GM12878 (cell line): ENCODE measurements around the gene BORCS5. TPM values are rescaled to one million over a fixed set of nuclear protein-coding genes. Genes with fewer than 3 reads are reported as not detected.
A peak's percentile ranks its signal among the peaks of the same experiment; 100 is the strongest.

ENCODE experiments used
- ATAC-seq: fragments of 200-7000 bp; cut with Tn5 transposase; 3 replicates; pipeline ENCODE4 v1.9.1; 2020; ENCODE audit warnings: mild to moderate bottlenecking, moderate library complexity
- BruUV-seq: library from RNA; stranded (reverse); fragments of 400-500 nt; replicated peaks from 2 replicates; lab custom pipeline; 2021; lab: Mats Ljungman, UMichigan
- CTCF ChIA-PET: fragments of 300-600 bp; sonication (Branson Sonifier 250); formaldehyde crosslinking; extraction: SDS; loops from one replicate; lab custom pipeline; 2021; ENCODE audit warnings: inconsistent platforms; lab: Yijun Ruan, JAX
- POLR2A ChIA-PET: fragments of 350-600 bp; formaldehyde crosslinking; extraction: SDS; loops from one replicate; lab custom pipeline; 2021; ENCODE audit warnings: inconsistent platforms; lab: Charles Lee
- RAD21 ChIA-PET: fragments of 300-600 bp; sonication (Branson Sonifier 250); formaldehyde crosslinking; loops from one replicate; lab custom pipeline; 2023; ENCODE audit warnings: antibody characterized with exemption; ENCODE audit not compliant: unreplicated experiment; lab: Charles Lee
- SMC1A ChIA-PET: fragments of 300-600 bp; sonication (Branson Sonifier 250); formaldehyde crosslinking; loops from one replicate; lab custom pipeline; 2023; ENCODE audit not compliant: unreplicated experiment, uncharacterized antibody; lab: Charles Lee
- DNase-seq: peaks from one replicate; pipeline ENCODE4 v3.0.0-alpha.2; 2011; ENCODE audit warnings: low read depth, low spot score
- FAIRE-seq: peaks from 3 replicates; lab custom pipeline; 2011; peaks lifted over from hg19 to GRCh38; lab: Jason Lieb, UNC
- H2AFZ ChIP-seq: 2 replicates; pipeline ENCODE4 v1.6.0; 2011; ENCODE audit warnings: low read depth, low read length, control low read depth; ENCODE audit not compliant: control insufficient read depth
- H3K27ac ChIP-seq: 2 replicates; pipeline ENCODE4 v1.5.1; 2011; ENCODE audit warnings: control low read depth; ENCODE audit not compliant: control insufficient read depth, insufficient read depth
- H3K27me3 ChIP-seq, 2 experiments: replicated peaks in 1 of 2; 2 replicates each; pipeline versions ENCODE4 v1.6.0 to v1.6.1; 2011; ENCODE audit warnings: low read length in 1 of 2; ENCODE audit not compliant: control insufficient read depth in 2 of 2, insufficient read depth in 2 of 2
- H3K36me3 ChIP-seq, 2 experiments: 2 replicates each; pipeline ENCODE4 v1.5.1; 2011; ENCODE audit warnings: low read length in 1 of 2; ENCODE audit not compliant: control insufficient read depth in 2 of 2, insufficient read depth in 2 of 2
- H3K4me1 ChIP-seq: 2 replicates; pipeline ENCODE4 v1.6.1; 2011; ENCODE audit warnings: mild to moderate bottlenecking, low read length, moderate library complexity, mixed read lengths; ENCODE audit not compliant: control insufficient read depth, insufficient read depth
- H3K4me2 ChIP-seq: 2 replicates; pipeline ENCODE4 v1.6.0; 2011; ENCODE audit warnings: control low read depth; ENCODE audit not compliant: control insufficient read depth, insufficient read depth
- H3K4me3 ChIP-seq: fragments of 200-600 bp; sonication (generic); 2 replicates; pipeline ENCODE4 v1.5.1; 2016
- H3K79me2 ChIP-seq: 2 replicates; pipeline ENCODE4 v1.6.0; 2011; ENCODE audit warnings: low read length; ENCODE audit not compliant: control insufficient read depth, insufficient read depth
- H3K9ac ChIP-seq: 2 replicates; pipeline ENCODE4 v1.8.0; 2011; ENCODE audit warnings: low read length, control low read depth, mixed read lengths; ENCODE audit not compliant: control insufficient read depth, insufficient read depth
- H3K9me3 ChIP-seq: replicated peaks from 3 replicates; pipeline ENCODE4 v1.5.1; 2011; ENCODE audit warnings: mild to moderate bottlenecking, low read length; ENCODE audit not compliant: control insufficient read depth, insufficient read depth
- H4K20me1 ChIP-seq: 2 replicates; pipeline ENCODE4 v1.6.0; 2011; ENCODE audit not compliant: control insufficient read depth, insufficient read depth
- ATF7 ChIP-seq: fragments of 450-650 bp; IDR thresholded peaks from 2 replicates; pipeline ENCODE4 v1.6.1; 2016; ENCODE audit warnings: low read depth, mild to moderate bottlenecking
- MEF2B ChIP-seq: fragments of 450-650 bp; IDR thresholded peaks from 2 replicates; pipeline ENCODE4 v1.6.1; 2018; ENCODE audit warnings: mild to moderate bottlenecking, moderate library complexity; ENCODE audit not compliant: partially characterized antibody, poor library complexity, severe bottlenecking
- POU2F2 ChIP-seq: IDR thresholded peaks from 3 replicates; pipeline ENCODE4 v1.6.1; 2011; ENCODE audit warnings: low read depth, mild to moderate bottlenecking, low read length, borderline replicate concordance
- RFX5 ChIP-seq: IDR thresholded peaks from 2 replicates; pipeline ENCODE4 v1.6.1; 2011; ENCODE audit warnings: low read depth, low read length, improper control_type of control experiment
- SIN3A ChIP-seq: IDR thresholded peaks from 2 replicates; pipeline ENCODE4 v1.6.1; 2012; ENCODE audit warnings: low read depth, low read length, improper control_type of control experiment
- ZNF217 ChIP-seq: fragments of 450-650 bp; IDR thresholded peaks from 2 replicates; pipeline ENCODE4 v1.6.1; 2017; ENCODE audit warnings: antibody characterized with exemption, mild to moderate bottlenecking
- WGBS: methylation state at CpG from one replicate; pipeline ENCODE4 v1.1.6; 2016; ENCODE audit warnings: low lambda C conversion rate; ENCODE audit not compliant: insufficient replicate concordance, insufficient coverage; ENCODE audit errors: missing lambda C conversion rate; 5-methylcytosine and 5-hydroxymethylcytosine counted together
- in situ Hi-C: fragments of 300-500 bp; cut with MboI; formaldehyde crosslinking; loops from 9 replicates; pipeline ENCODE4 v1.14.3; 2018; ENCODE audit warnings: mixed read lengths
- intact Hi-C: fragments of 100-400 bp; cut with micrococcal nuclease; formaldehyde crosslinking; loops from one replicate; pipeline ENCODE4 v1.14.2; 2022; ENCODE audit not compliant: unreplicated experiment
- polyA plus RNA-seq, 11 experiments: library from polyadenylated mRNA; depleted of rRNA in 4 of 11; unstranded in 6 of 11; stranded (reverse) in 5 of 11; fragments of >200 nt; fragmentation: Nextera tagmentation in 4 of 11; fragmentation: Illumina TruSeq in 1 of 11; extraction: Ambion mirVana in 4 of 11; extraction: Trizol in 1 of 11; gene quantifications; 1 replicate in 1 of 11; 2 replicates in 10 of 11; pipeline versions ENCODE4 v1.2.1 to v1.2.3, GENCODE V29; 2011 to 2016; ENCODE audit warnings: inconsistent platforms in 2 of 11, missing spikeins in 2 of 11, low read depth in 1 of 11
- total RNA-seq, 4 experiments: library from RNA; depleted of rRNA in 3 of 4; stranded (reverse); fragments of >200 nt in 3 of 4; fragmentation: Illumina TruSeq in 1 of 4; extraction: Trizol in 1 of 4; gene quantifications; 2 replicates each; pipeline versions ENCODE4 v1.2.1 to v1.2.3, GENCODE V29; 2013 to 2021
- TF ChIP-seq, protein P1 (sequence below): fragments of 450-650 bp; formaldehyde crosslinking; IDR thresholded peaks from 2 replicates; pipeline ENCODE4 v1.4.0; 2022; ENCODE audit warnings: mild to moderate bottlenecking, moderate library complexity

Gene BORCS5
- total and polyA plus RNA-seq, 10 of the 15 experiments (the other 5 are each of a cell fraction or from before 2014, with no cell fraction given), result 1.4 to 39.7 (median 16.1) TPM

DNA sequence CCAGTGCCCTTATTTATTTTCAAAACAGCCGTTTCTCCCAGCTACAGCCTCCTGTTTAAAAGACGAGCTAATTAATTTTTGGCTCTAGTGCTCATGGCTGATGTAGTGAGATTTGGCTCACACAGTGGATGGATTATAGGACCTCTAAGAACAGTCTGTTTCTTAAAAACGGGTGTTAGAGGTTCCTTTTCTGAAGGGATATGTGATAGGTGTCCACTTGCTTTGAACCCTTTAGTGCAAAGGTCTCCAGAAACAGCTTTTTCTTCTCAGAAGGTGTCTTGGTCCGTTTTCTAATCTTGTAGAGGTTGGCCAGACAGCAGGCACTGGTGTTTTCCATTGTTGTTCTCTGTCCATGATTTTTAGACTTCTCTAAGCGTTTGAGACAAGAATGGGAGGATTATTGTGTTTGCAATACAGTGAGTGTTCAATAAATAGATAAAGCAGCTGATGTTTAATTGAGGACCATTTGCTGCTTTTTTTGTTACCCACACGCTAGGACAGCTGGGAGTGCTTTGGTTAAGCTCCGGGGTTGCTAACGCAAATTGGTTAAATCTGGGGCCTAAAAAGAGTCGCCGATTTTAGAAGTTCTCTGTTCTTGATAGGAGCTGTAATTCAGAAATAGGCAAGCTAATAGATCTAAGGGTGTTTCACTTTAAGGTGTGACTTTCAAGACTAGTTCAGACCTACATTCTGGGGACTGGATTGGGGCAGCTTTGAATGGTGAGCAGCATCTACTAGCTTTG is 1.0 kb downstream of the BORCS5 start (continued):
- TF ChIP-seq, protein P1, sequence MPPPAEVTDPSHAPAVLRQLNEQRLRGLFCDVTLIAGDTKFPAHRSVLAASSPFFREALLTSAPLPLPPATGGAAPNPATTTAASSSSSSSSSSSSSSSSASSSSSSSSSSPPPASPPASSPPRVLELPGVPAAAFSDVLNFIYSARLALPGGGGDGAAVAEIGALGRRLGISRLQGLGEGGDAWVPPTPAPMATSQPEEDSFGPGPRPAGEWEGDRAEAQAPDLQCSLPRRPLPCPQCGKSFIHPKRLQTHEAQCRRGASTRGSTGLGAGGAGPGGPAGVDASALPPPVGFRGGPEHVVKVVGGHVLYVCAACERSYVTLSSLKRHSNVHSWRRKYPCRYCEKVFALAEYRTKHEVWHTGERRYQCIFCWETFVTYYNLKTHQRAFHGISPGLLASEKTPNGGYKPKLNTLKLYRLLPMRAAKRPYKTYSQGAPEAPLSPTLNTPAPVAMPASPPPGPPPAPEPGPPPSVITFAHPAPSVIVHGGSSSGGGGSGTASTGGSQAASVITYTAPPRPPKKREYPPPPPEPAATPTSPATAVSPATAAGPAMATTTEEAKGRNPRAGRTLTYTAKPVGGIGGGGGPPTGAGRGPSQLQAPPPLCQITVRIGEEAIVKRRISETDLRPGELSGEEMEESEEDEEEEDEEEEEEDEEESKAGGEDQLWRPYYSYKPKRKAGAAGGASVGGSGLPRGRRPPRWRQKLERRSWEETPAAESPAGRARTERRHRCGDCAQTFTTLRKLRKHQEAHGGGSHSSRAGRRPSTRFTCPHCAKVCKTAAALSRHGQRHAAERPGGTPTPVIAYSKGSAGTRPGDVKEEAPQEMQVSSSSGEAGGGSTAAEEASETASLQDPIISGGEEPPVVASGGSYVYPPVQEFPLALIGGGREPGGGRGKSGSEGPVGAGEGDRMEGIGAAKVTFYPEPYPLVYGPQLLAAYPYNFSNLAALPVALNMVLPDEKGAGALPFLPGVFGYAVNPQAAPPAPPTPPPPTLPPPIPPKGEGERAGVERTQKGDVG (CRISPR knock-in tag), result no peak
- TF ChIP-seq SIN3A (0 out of 2 replicates have a peak, but pooled peaks have one; percentile 10), ATF7 (0 out of 2 replicates have a peak, but pooled peaks have one; percentile 19)

DNA sequence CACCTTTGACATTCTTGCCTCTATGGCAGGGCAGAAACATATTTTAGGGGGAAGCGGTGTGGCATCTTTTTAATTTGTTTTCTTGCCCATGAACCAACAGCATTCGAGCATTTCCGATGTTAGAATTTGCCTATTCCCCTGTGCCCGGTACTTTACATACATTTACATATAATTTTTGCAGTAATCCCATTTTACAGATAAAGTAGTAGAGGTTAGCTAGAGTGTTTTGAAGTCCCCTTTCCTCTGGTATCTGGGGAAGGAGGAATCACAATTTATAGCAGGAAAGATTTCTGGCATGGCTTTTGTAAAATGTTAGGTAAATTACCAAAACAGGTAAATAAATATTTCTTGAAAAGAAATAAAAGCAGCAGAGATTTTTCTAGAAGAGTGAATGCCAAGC is 1.6 kb downstream of the BORCS5 start:
- in situ Hi-C loops, result no loop called here
- H3K9me3 ChIP-seq, result no peaks in the 10 kb centered on the region
- H2AFZ ChIP-seq, result peak overlapping the region; percentile 16
- H4K20me1 ChIP-seq, result no peaks in the 10 kb centered on the region
- H3K27ac ChIP-seq, result peak overlapping the region; percentile 97
- H3K79me2 ChIP-seq, result peaks cover 34% of the 10 kb centered on the region
- peak overlapping the region; percentile 14 for H3K4me2 ChIP-seq
- 1% methylated on average over 4 of the region's 4 CpGs for WGBS
- DNase-seq (no peak), FAIRE-seq (no peak), ATAC-seq (peak; percentile 2)
- ChIA-PET POLR2A (interaction anchor here (0.5 to 3.6 kb wide), 19 partner anchors 9 to 709 kb away, joined by 3 to 23 read pairs (median 5); no protein-coding TSS in a partner anchor), RAD21 (interaction anchor here (0.9 to 4.0 kb wide), 25 partner anchors 9 to 779 kb away, joined by 3 to 29 read pairs (median 5); partner anchors contain the start of gene CREBL2), CTCF (interaction anchor here (0.6 to 2.8 kb wide), 26 partner anchors 9 to 813 kb away, joined by 3 to 32 read pairs (median 4); no protein-coding TSS in a partner anchor), SMC1A (interaction anchor here (0.7 to 3.6 kb wide), 27 partner anchors 8 to 735 kb away, joined by 3 to 27 read pairs (median 4); partner anchors contain the start of gene DUSP16)
- intact Hi-C loops, result loop anchor here (5.0 kb wide), 2 partner anchors 339 to 359 kb away; partner anchors contain the start of genes CDKN1B and GPR19
- H3K27me3 ChIP-seq, result no peaks in the 10 kb centered on the region
- no TSS peak for BruUV-seq
- H3K36me3 ChIP-seq, result no peaks in the 10 kb centered on the region
- H3K9ac ChIP-seq, result peak overlapping the region; percentile 95
- no peaks in the 10 kb centered on the region for H3K4me1 ChIP-seq
- peak overlapping the region; percentile 71 for H3K4me3 ChIP-seq
- no peak for TF ChIP-seq RFX5
- peak; percentile 70 for TF ChIP-seq ZNF217
- peak; percentile 62; the same call in 1 of the 3 replicates for TF ChIP-seq POU2F2
- TF ChIP-seq MEF2B, result peak; percentile 63
